ENCODE measurements around the gene STYK1. TPM values are rescaled to one million over a fixed set of nuclear protein-coding genes. Genes with fewer than 3 reads are reported as not detected.

The STYK1 gene
- total RNA-seq, 1 experiment from 2014 or later = not detected

DNA sequence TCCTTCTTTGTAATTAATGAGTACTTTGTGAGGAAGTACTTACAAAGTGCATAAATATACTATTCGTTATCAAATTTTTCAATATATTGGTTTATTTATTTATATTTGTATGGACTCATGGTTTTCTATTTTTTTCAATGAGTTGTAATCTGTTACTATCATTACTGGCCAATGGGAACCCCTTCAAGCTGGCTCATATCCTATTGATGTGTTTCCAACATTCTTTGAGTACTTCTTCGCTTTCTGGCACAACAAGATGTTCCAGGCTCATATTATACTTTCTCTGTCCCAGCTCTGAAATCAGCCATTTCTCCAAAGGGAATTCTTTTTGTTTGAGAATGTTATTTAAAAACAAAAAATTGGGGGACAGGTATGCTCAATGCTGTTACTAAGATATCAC lies 31.8 kb upstream of the STYK1 start:
- DNase-seq = no peak
- H3K27ac ChIP-seq = no peak overlapping the region
- H3K4me1 ChIP-seq = no peaks in the 10 kb centered on the region; the same call in 1 of the 2 replicates
- no peaks in the 10 kb centered on the region for H3K9me3 ChIP-seq (replicated peaks)
- peaks cover 74% of the 10 kb centered on the region for H3K36me3 ChIP-seq
- H3K4me3 ChIP-seq = no peak overlapping the region
- H3K27me3 ChIP-seq = no peaks in the 10 kb centered on the region

GRCh38 chr12:10701843-10702242 lies 28.0 kb upstream of the STYK1 start:
- Histone ChIP-seq H3K27ac (no peak overlapping the region), H3K4me1 (no peaks in the 10 kb centered on the region), H3K27me3 (no peaks in the 10 kb centered on the region), H3K36me3 (peaks cover 85% of the 10 kb centered on the region), H3K9me3 (replicated peaks) (no peaks in the 10 kb centered on the region), H3K4me3 (no peak overlapping the region)
- DNase-seq = no peak

GRCh38 chr12:10701131-10701681 lies 27.4 kb upstream of the STYK1 start:
- no peak overlapping the region for H3K27ac ChIP-seq
- H3K4me3 ChIP-seq = no peak overlapping the region
- no peaks in the 10 kb centered on the region for H3K4me1 ChIP-seq
- no peaks in the 10 kb centered on the region for H3K9me3 ChIP-seq (replicated peaks)
- H3K36me3 ChIP-seq = peaks cover 82% of the 10 kb centered on the region
- H3K27me3 ChIP-seq = no peaks in the 10 kb centered on the region
- DNase-seq = no peak

GRCh38 chr12:10700581-10700980 lies 26.7 kb upstream of the STYK1 start:
- Histone ChIP-seq H3K4me3 (no peak overlapping the region), H3K27ac (no peak overlapping the region), H3K27me3 (no peaks in the 10 kb centered on the region), H3K9me3 (replicated peaks) (no peaks in the 10 kb centered on the region), H3K36me3 (peaks cover 77% of the 10 kb centered on the region), H3K4me1 (no peaks in the 10 kb centered on the region)
- no peak for DNase-seq

GRCh38 chr12:10697862-10698261 lies 24.0 kb upstream of the STYK1 start:
- no peak for DNase-seq
- H3K9me3 ChIP-seq (replicated peaks) = no peaks in the 10 kb centered on the region
- H3K27ac ChIP-seq = no peak overlapping the region
- H3K36me3 ChIP-seq = peaks cover 59% of the 10 kb centered on the region
- H3K27me3 ChIP-seq = no peaks in the 10 kb centered on the region
- no peak overlapping the region for H3K4me3 ChIP-seq
- H3K4me1 ChIP-seq = no peaks in the 10 kb centered on the region

GRCh38 chr12:10697156-10697555 lies 23.3 kb upstream of the STYK1 start:
- Histone ChIP-seq H3K27ac (no peak overlapping the region), H3K4me3 (no peak overlapping the region), H3K27me3 (no peaks in the 10 kb centered on the region), H3K9me3 (replicated peaks) (no peaks in the 10 kb centered on the region), H3K36me3 (peaks cover 55% of the 10 kb centered on the region), H3K4me1 (no peaks in the 10 kb centered on the region)
- no peak for DNase-seq

DNA sequence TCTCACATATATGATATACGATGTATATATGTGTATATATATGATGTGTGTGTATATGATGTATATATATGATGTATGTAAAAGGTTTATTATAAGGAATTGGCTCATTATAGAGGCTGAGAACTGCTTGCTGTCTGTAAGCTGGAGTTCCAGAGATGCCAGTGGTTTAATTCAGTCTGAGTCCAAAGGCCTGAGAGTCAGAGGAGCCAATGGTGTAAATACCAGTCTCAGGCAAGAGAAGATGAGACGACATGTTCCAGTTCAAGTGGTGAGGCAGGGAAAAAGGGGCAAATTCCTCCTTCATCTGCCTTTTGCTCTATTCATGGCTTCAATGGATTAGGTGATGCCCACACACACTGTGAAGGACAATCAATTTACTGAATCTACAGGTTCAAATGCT lies 17.1 kb upstream of the STYK1 start:
- no peak overlapping the region for H3K27ac ChIP-seq
- peaks cover 3% of the 10 kb centered on the region; the same call in 1 of the 2 replicates for H3K36me3 ChIP-seq
- no peak for DNase-seq
- H3K27me3 ChIP-seq = no peaks in the 10 kb centered on the region
- H3K9me3 ChIP-seq (replicated peaks) = no peaks in the 10 kb centered on the region
- H3K4me3 ChIP-seq = no peak overlapping the region
- no peaks in the 10 kb centered on the region for H3K4me1 ChIP-seq

DNA sequence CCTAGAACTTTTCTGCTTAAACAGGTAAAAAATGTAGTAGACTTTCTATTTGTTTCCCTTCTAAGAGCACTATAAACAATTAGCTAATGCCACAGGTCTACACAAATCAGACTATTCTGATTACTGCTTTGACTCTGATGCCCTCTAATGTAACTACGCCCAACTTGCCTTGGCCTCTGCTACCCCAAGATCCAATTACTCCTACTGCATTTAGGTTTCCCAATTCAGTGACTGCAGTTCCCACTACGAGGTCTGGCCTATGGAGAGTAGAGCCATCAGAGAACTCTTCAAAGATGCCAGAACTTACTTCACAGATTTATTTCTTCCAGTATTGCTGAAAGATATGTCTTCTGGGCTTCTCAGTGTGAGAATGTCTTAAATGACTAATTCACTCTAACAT lies 15.3 kb upstream of the STYK1 start:
- DNase-seq = no peak

DNA sequence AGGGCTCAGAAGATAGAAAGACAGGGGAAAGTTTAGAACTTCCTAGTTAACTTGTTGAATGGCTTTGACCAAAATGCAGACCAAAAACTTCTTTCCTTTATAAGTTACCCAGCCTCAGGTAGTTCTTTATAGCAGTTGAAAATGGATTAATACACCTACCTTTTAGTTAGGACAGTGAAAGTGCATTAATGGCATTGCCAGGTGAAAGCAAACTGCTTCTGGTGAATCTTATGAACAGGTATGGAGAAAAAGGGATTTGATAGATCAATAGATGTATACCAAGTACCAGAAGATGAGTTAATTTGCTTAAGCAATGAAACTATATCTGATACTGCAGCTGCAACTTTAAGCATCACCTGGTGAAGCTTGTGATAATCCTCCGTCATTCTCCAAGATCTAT lies 14.2 kb upstream of the STYK1 start:
- H3K36me3 ChIP-seq = no peaks in the 10 kb centered on the region
- H3K9me3 ChIP-seq (replicated peaks) = no peaks in the 10 kb centered on the region
- H3K27ac ChIP-seq = no peak overlapping the region
- no peak overlapping the region for H3K4me3 ChIP-seq
- no peaks in the 10 kb centered on the region for H3K4me1 ChIP-seq
- H3K27me3 ChIP-seq = no peaks in the 10 kb centered on the region
- no peak for DNase-seq

More for the DNA sequence above, 15.3 kb upstream of the STYK1 start:
- H3K9me3 ChIP-seq (replicated peaks) = no peaks in the 10 kb centered on the region
- no peaks in the 10 kb centered on the region for H3K4me1 ChIP-seq
- no peak overlapping the region for H3K27ac ChIP-seq
- H3K4me3 ChIP-seq = no peak overlapping the region
- no peaks in the 10 kb centered on the region for H3K36me3 ChIP-seq
- no peaks in the 10 kb centered on the region for H3K27me3 ChIP-seq

DNA sequence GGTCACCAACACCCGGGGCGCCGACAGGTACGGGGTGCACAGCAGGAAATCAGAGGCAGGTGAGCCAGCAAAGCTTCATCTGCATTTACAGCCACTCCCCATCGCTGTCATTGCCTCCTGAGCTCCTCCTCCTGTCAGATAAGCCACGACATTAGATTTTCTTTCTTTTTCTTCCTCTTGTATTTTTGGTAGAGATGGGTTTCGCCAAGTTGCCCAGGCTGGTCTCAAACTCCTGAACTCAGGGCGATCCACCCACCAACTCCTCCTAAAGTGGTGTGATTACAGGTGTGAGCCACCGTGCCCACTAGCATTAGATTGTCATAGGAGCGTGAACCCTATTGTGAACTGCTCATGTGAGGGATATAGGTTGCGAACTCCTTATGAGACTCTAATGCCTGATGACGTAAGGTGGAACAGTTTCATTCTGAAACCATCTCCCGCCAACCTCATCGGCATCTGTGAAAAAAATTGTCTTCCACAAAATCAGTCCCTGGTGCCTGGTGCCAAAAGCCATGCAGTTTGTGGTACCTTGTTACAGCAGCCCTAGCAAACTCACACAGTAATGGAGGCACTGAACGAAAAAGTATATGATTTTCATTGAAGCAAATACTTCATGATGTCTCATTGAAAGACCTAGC lies 1.5 kb downstream of the STYK1 start:
- H3K9me3 ChIP-seq (replicated peaks) = no peaks in the 10 kb centered on the region
- H3K27me3 ChIP-seq = no peaks in the 10 kb centered on the region
- H3K4me1 ChIP-seq = no peaks in the 10 kb centered on the region
- no peak for DNase-seq
- no peak overlapping the region for H3K27ac ChIP-seq
- H3K36me3 ChIP-seq = no peaks in the 10 kb centered on the region
- no peak overlapping the region for H3K4me3 ChIP-seq

DNA sequence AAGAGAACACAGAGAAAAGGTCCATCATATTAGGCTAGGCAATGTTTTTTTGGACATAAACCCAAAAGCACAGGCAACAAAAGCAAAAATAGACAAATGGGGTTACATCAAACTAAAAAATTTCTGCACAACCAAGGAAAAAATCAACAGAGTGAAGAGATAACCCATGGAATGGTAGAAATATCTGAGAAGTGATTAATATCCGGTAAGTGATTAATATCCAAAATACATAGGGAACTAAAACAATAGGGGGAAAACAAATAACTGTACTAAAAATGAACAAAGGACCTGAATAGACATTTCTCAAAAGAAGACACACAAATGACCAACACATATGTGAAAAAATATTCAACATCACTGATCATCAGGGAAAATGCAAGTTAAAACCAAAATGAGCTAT lies 4.3 kb downstream of the STYK1 start:
- H3K4me3 ChIP-seq = no peak overlapping the region
- DNase-seq = no peak
- no peaks in the 10 kb centered on the region for H3K4me1 ChIP-seq
- H3K27me3 ChIP-seq = no peaks in the 10 kb centered on the region
- H3K36me3 ChIP-seq = no peaks in the 10 kb centered on the region
- H3K27ac ChIP-seq = no peak overlapping the region
- no peaks in the 10 kb centered on the region for H3K9me3 ChIP-seq (replicated peaks)

- Histone ChIP-seq H3K36me3 (no peaks in the 10 kb centered on the region), H3K27me3 (0 out of 2 replicates have a peak, but pooled peaks cover 3% of the 10 kb centered on the region), H3K9me3 (replicated peaks) (no peaks in the 10 kb centered on the region), H3K4me1 (no peaks in the 10 kb centered on the region), H3K27ac (no peak overlapping the region), H3K4me3 (no peak overlapping the region)
- no peak for DNase-seq
Observed at GRCh38 chr12:10668526-10668925, 5.3 kb downstream of the STYK1 start.

- 0 out of 2 replicates have a peak, but pooled peaks cover 3% of the 10 kb centered on the region for H3K27me3 ChIP-seq
- DNase-seq = no peak
- no peaks in the 10 kb centered on the region for H3K4me1 ChIP-seq
- no peak overlapping the region for H3K27ac ChIP-seq
- no peak overlapping the region for H3K4me3 ChIP-seq
- H3K36me3 ChIP-seq = no peaks in the 10 kb centered on the region
- no peaks in the 10 kb centered on the region for H3K9me3 ChIP-seq (replicated peaks)
Observed at GRCh38 chr12:10667581-10667980, 6.3 kb downstream of the STYK1 start.

DNA sequence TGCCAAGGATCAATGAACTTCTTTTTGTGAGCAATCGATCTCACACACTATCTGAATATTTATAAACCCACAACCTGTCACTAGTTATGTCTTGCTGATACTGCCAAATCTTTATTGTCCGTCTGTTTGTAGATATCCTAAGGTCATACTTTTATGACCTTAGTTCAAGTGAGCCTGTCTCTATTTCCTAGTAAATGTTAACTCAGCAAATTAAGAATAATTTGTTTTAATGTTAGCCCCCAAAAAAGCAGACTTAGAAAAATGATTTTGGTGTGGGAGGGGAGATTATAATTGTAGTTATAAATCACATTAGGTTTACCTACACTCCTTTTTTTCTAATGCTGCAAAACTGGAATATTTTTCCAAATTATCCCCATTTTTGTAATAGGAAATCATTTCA lies 9.4 kb downstream of the STYK1 start:
- no peak overlapping the region for H3K4me3 ChIP-seq
- no peaks in the 10 kb centered on the region for H3K9me3 ChIP-seq (replicated peaks)
- H3K27ac ChIP-seq = no peak overlapping the region
- 0 out of 2 replicates have a peak, but pooled peaks cover 3% of the 10 kb centered on the region for H3K27me3 ChIP-seq
- no peaks in the 10 kb centered on the region for H3K36me3 ChIP-seq
- no peaks in the 10 kb centered on the region for H3K4me1 ChIP-seq
- no peak for DNase-seq

DNA sequence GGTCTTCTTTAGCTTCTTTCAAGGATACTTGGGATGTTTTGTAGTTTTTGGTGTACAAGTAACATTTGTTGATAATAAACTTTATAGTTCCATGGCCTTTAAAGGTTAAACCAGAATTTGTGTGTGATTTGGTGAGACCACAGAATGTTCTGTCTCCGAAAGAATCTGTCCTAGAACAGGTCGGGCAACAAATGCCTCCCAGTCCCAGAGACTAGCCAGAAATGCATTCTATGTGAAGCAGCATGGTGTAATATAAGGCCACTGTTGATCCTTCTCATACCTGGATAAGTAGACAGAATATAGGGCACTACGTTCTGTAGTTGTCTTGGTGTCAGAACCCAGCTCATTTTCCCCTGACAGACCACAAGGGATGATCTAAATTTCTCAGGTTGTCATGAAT lies 10.0 kb downstream of the STYK1 start:
- H3K27ac ChIP-seq = no peak overlapping the region
- no peaks in the 10 kb centered on the region for H3K9me3 ChIP-seq (replicated peaks)
- no peaks in the 10 kb centered on the region for H3K36me3 ChIP-seq
- H3K27me3 ChIP-seq = 0 out of 2 replicates have a peak, but pooled peaks cover 3% of the 10 kb centered on the region
- DNase-seq = no peak
- no peak overlapping the region for H3K4me3 ChIP-seq
- no peaks in the 10 kb centered on the region for H3K4me1 ChIP-seq

GRCh38 chr12:10661338-10661737 lies 12.5 kb downstream of the STYK1 start:
- 0 out of 2 replicates have a peak, but pooled peaks cover 3% of the 10 kb centered on the region for H3K27me3 ChIP-seq
- no peaks in the 10 kb centered on the region for H3K36me3 ChIP-seq
- no peak for DNase-seq
- 0 out of 2 replicates have a peak, but pooled peaks cover 4% of the 10 kb centered on the region for H3K9me3 ChIP-seq (replicated peaks)
- no peaks in the 10 kb centered on the region for H3K4me1 ChIP-seq
- H3K27ac ChIP-seq = no peak overlapping the region
- no peak overlapping the region for H3K4me3 ChIP-seq

Measured in SJCRH30 (cell line).